ENCODE results near the gene TTLL8.
A peak's percentile ranks its signal among the peaks of the same experiment; 100 is the strongest.

Gene TTLL8

DNA sequence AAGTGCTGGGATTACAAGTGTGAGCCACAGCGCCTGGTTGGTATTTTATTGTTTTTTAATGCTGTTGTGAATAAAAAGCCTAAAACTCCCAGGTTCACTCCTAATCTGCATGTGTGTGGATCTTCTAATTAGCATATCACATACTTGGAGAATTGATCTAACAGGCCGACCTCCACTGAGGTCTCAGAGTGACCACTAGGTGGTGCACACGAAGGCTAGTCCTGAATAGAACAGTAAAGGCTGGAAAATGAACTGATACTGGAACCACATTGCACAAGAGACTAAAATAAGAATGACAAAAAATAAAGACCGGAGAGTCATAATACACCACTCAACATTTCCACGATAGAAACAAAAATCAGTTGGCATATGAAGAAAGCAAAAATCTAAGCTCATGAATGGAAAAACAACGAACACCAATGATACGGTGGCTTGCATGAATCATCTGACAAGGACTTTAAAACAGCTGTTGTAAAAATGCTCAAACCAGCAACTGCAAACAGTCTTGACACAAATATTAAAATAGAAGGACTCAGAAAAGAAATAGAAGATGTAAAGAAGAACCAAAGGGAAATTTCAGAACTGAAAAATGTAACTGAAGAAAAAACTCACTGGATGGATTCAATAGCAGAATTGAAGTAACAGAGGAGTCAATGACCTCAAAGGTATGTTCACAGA, 78.4 kb downstream of the TTLL8 start:
- peak; percentile 54 for DNase-seq

DNA sequence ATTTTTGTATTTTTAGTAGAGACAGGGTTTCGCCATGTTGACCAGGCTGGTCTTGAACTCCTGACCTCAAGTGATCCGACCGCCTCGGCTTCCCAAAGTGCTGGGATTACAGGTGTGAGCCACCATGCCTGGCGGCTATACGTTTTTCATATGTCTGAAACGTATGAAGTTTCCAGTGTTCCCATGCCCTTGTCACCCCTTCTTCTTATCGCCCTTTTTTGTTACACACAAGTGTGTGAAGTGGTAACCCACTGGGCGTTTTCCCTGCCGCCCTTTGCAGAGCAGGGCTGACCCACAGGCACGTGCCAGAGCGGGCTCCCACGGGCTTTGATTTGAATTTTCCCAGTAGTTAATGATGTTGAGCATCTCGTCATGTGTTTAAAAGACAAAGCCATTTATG, 80.5 kb downstream of the TTLL8 start:
- no peak for DNase-seq

DNA sequence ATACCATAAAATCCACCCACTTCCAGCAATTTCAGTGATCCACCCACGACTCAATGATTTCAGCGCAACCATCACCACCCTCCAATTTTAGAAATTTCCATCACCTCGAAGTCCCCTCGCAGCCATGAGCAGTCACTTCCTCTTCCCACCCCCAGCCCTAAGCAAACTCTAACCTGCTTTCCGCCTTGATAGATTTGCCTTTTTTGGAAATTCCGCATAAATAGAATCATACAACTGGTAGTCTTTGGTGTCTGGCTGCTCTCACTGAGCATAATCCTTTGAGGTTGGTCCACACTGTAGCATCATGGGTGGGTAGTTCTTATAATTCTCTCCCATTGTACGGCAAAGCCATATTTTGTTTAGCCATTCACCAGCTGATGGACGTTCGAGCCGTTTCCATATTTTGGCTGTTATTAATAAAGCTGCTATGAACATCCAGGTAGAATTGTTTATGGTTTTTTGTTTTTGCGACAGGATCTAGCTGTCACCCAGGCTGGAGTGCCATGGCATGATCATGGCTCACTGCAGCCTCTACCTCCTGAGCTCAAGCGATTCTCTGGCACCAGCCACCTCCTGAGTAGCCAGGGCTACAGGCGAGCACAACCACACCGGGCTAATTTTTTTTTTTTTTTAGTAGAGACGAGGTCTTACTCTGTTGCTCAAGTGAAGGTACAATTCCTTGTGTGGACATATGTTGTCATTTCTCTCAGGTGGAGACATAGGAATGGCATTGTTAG, 81.5 kb downstream of the TTLL8 start:
- DNase-seq = no peak

DNA sequence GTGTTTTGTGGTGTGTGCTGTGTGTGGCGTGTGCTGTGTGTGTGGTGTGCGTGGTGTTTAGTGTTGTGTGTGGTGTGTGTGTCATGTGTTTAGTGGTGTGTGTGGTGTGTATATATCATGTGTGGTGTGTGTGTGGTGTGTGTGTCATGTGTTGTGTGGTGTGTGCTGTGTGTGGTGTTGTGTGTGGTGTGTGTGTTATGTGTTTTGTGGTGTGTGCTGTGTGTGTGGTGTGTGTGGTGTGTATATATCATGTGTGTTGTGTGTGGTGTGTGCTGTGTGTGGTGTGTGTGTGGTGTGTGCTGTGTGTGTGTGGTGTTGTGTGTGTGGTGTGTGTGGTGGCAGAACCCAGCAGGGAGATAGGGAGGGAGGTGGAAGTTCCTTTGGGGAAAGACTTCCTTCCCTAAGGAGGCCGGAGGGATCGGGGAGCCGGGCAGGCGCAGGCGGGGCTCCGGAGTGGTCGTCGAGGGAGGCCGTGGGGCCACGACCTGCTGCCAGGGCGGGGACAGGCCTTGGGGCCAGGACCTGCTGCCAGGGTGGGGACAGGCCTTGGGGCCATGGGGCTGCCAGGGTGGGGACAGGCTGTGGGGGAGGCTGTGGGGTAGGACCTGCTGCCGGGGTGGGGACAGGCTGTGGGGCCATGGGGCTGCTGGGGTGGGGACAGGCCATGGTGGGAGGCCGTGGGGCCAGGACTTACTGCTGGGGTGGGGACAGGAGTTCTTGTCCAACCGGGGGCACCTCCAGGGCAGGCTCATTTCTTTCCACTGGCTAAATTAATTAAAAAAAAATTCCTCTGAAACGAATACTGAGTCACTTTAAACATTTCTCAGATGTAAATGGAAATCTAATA, 82.3 kb downstream of the TTLL8 start:
- no peak for DNase-seq

GRCh38 chr22:49973018-49973961, 84.8 kb downstream of the TTLL8 start:
- no peak for DNase-seq

DNA sequence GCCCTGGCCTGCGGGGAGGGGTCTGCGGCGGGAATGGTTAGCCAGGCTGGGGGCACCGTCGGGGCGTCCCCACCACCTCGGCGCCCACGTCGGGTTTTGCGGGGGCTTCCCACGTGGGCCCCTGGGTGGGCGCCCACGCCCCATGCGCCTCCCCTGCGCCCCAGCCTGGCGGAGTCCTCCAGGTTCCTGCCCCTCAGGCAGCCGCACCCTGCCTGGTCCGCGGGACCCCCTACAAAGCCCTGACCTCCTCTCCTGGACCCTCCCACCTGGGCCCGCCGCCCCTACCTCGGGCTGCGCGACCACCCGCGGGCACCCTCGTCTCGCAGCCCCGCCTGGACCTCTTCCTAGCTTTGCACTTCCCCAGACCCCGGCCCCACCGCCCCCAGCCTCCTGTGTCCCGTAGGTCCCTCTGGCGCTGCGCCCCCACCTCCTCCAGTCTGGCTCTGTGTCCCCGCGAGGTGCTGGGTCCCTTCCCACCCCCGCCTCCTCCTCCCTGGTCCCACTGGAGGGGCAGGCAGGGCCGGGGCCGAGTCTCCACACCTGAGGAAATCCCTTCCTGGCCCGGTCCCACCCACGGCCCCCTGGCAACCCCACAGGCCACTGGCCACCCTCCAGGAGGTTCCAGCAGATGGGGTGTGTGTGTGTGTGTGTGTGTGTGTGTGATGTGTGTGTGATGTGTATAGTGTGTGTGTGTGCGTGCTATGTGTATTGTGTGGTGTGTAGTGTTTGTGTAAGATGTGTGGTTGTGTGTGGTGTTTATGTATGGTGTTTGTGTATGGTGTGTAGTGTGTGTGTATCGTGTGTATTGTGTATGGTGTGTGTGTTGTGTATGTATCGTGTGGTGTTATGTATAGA, 85.7 kb downstream of the TTLL8 start:
- DNase-seq = no peak

- peak; percentile 78 for DNase-seq
These were observed 86.6 kb downstream of the TTLL8 start for GRCh38 chr22:49971232-49972162.

- peak; percentile 99 for DNase-seq
These were observed 87.4 kb downstream of the TTLL8 start for GRCh38 chr22:49970528-49971231.

DNA sequence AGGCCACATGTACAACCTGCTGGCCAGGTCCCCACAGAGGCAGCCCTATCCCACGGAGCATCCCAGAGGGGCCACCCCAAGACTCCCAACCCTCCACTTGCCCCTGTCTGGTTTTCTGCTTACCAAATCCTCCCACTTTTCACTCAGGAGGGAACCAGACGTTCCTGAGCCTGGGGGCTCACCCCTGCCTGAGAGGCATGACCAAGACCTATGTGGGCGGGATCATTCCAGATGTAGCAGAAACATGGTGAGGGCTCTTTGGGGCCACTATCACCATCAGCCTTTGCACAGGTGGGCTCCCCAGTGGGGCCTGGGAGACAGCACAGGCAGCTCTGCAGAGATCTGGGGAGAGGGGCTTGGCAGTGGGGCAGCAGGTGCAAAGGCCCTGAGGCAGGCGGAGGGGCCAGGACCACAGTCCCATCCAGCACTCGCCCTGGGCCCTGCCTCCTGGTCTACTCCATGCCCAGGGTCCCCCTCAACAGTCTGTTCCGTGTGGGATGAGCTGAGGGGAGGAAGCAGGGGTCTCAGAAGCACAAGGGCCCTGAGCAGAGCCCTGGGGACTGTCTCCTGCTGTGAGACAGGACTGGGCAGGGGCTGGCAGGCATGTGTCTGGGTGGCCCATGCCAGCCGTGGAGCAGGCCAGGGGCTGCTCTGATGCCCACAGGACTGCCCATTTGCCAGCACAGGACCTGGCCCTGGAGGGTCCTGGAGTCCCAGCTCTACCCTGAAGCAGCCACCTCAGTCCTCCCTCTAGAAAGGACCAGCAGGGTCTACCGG, 88.2 kb downstream of the TTLL8 start:
- DNase-seq = no peak

GRCh38 chr22:49968831-49969661, 89.1 kb downstream of the TTLL8 start:
- DNase-seq = no peak

All from EL (cell line).